ENCODE results near the gene CELSR2.

DNA sequence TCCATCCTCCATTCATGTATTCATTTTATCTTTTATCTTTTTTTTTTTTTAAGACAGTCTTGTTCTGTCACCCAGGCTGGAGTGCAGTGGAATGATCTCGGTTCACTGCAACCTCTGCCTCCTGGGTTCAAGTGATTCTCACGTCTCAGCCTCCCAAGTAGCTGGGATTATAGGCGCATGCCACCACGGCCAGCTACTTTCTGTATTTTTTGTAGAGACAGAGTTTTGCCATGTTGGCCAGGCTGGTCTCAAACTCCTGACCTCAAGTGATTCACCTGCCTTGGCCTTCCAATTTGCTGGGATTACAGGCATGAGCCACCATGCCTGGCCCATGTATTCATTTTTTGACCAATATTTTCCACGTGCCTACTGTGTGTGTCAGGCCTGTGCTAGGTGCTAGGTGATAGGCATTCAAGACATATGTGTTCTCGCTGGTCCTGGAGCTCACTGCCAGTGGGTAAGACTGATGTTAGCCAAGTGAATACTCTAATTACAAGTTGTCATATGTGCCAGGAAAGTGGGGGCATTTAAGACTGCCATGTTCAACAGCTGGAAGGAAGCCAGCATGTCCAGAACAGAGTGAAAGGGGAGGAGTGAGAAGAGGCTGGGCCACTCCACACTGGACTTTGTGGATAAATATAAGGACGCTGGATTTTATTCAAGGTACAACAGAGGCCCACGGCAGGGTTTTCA is 5.3 kb upstream of the CELSR2 start:
- TF ChIP-seq CTCF (IDR thresholded peaks at IDR 0.05), result no peak
- no peak for TF ChIP-seq POLR2A (IDR thresholded peaks at IDR 0.05; ENCODE audit: low read depth)

All from esophagus muscularis mucosa (tissue), 3 donors.